ENCODE results near the gene CCDC171. TPM values are rescaled to one million over a fixed set of nuclear protein-coding genes. Genes with fewer than 3 reads are reported as not detected.

Gene CCDC171
- total RNA-seq, 1 donor from 2014 or later = 1.7 TPM

GRCh38 chr9:15720861-15721260 is 168.0 kb downstream of the CCDC171 start:
- H3K4me1 ChIP-seq = no peaks in the 10 kb centered on the region
- no peak overlapping the region for H3K27ac ChIP-seq
- H3K27me3 ChIP-seq = no peaks in the 10 kb centered on the region
- no peaks in the 10 kb centered on the region for H3K9me3 ChIP-seq
- no peak for DNase-seq (ENCODE audit: low spot score in 2 of 2)
- no peak for TF ChIP-seq CTCF (IDR thresholded peaks at IDR 0.05)
- intact Hi-C loops (cut with DNase I) = no loop called here
- H3K36me3 ChIP-seq = no peaks in the 10 kb centered on the region
- H3K4me3 ChIP-seq = no peak overlapping the region

GRCh38 chr9:15722888-15723287 is 170.0 kb downstream of the CCDC171 start:
- peaks cover 0 to 1% of the 10 kb centered on the region in 2 donors for H3K36me3 ChIP-seq
- H3K4me1 ChIP-seq = no peaks in the 10 kb centered on the region
- no peaks in the 10 kb centered on the region for H3K9me3 ChIP-seq
- no peak overlapping the region for H3K4me3 ChIP-seq
- intact Hi-C loops (cut with DNase I) = no loop called here
- DNase-seq (ENCODE audit: low spot score in 2 of 2) = no peak
- no peak overlapping the region for H3K27ac ChIP-seq
- TF ChIP-seq CTCF (IDR thresholded peaks at IDR 0.05) = no peak
- H3K27me3 ChIP-seq = no peaks in the 10 kb centered on the region

- Histone ChIP-seq H3K4me1 (no peaks in the 10 kb centered on the region), H3K27ac (no peak overlapping the region), H3K9me3 (no peaks in the 10 kb centered on the region), H3K36me3 (peaks cover 0 to 4% of the 10 kb centered on the region in 2 donors), H3K27me3 (no peaks in the 10 kb centered on the region), H3K4me3 (no peak overlapping the region)
- TF ChIP-seq CTCF (IDR thresholded peaks at IDR 0.05) = no peak
- no peak for DNase-seq (ENCODE audit: low spot score in 2 of 2)
- intact Hi-C loops (cut with DNase I) = no loop called here
Observed at GRCh38 chr9:15724016-15724415, 171.2 kb downstream of the CCDC171 start.

GRCh38 chr9:15724612-15725011 is 171.8 kb downstream of the CCDC171 start:
- intact Hi-C loops (cut with DNase I) = no loop called here
- no peak for TF ChIP-seq CTCF (IDR thresholded peaks at IDR 0.05)
- Histone ChIP-seq H3K4me1 (no peaks in the 10 kb centered on the region), H3K27ac (no peak overlapping the region), H3K36me3 (peaks cover 0 to 4% of the 10 kb centered on the region in 2 donors), H3K4me3 (no peak overlapping the region), H3K9me3 (no peaks in the 10 kb centered on the region), H3K27me3 (no peaks in the 10 kb centered on the region)
- DNase-seq (ENCODE audit: low spot score in 2 of 2) = no peak

GRCh38 chr9:15725953-15726352 is 173.1 kb downstream of the CCDC171 start:
- H3K4me3 ChIP-seq = no peak overlapping the region
- peaks cover 0 to 4% of the 10 kb centered on the region in 2 donors for H3K36me3 ChIP-seq
- TF ChIP-seq CTCF (IDR thresholded peaks at IDR 0.05) = no peak
- no peaks in the 10 kb centered on the region for H3K27me3 ChIP-seq
- H3K27ac ChIP-seq = no peak overlapping the region
- no peaks in the 10 kb centered on the region for H3K9me3 ChIP-seq
- DNase-seq (ENCODE audit: low spot score in 2 of 2) = no peak
- intact Hi-C loops (cut with DNase I) = no loop called here
- no peaks in the 10 kb centered on the region for H3K4me1 ChIP-seq

GRCh38 chr9:15729507-15729906 is 176.7 kb downstream of the CCDC171 start:
- Histone ChIP-seq H3K27ac (no peak overlapping the region), H3K27me3 (no peaks in the 10 kb centered on the region), H3K36me3 (peaks cover 0 to 4% of the 10 kb centered on the region in 2 donors), H3K4me1 (no peaks in the 10 kb centered on the region), H3K4me3 (no peak overlapping the region), H3K9me3 (no peaks in the 10 kb centered on the region)
- intact Hi-C loops (cut with DNase I) = no loop called here
- no peak for TF ChIP-seq CTCF (IDR thresholded peaks at IDR 0.05)
- no peak for DNase-seq (ENCODE audit: low spot score in 2 of 2)
